ENCODE results near the gene LRRC49. TPM values are rescaled to one million over a fixed set of nuclear protein-coding genes. Genes with fewer than 3 reads are reported as not detected.
A peak's percentile ranks its signal among the peaks of the same experiment; 100 is the strongest.

Gene LRRC49
- total and polyA plus RNA-seq, 2 of the 4 experiments (the other 2 are of a cell fraction) = 8.6 to 16.8 TPM

GRCh38 chr15:70892912-70893560, 410 bp downstream of the LRRC49 start:
- intact Hi-C loops (cut with micrococcal nuclease) = loop anchor here (1.0 to 10.0 kb wide), 6 partner anchors 66 to 912 kb away; no protein-coding TSS in a partner anchor
- TF ChIP-seq FOS (IDR thresholded peaks at IDR 0.05; ENCODE audit: low read depth, low read length) = no peak
- TF ChIP-seq NFE2L2 (IDR thresholded peaks at IDR 0.05; ENCODE audit: low read depth, low read length) = no peak
- TF ChIP-seq MXI1 (IDR thresholded peaks at IDR 0.05; ENCODE audit: borderline replicate concordance, low read depth, low read length) = no peak
- no peak for TF ChIP-seq CHD1 (IDR thresholded peaks at IDR 0.05; ENCODE audit: low read depth, low read length)
- peak; percentile 82 for TF ChIP-seq RAD21 (IDR thresholded peaks at IDR 0.05; ENCODE audit: low read length)
- TF ChIP-seq, protein P1, sequence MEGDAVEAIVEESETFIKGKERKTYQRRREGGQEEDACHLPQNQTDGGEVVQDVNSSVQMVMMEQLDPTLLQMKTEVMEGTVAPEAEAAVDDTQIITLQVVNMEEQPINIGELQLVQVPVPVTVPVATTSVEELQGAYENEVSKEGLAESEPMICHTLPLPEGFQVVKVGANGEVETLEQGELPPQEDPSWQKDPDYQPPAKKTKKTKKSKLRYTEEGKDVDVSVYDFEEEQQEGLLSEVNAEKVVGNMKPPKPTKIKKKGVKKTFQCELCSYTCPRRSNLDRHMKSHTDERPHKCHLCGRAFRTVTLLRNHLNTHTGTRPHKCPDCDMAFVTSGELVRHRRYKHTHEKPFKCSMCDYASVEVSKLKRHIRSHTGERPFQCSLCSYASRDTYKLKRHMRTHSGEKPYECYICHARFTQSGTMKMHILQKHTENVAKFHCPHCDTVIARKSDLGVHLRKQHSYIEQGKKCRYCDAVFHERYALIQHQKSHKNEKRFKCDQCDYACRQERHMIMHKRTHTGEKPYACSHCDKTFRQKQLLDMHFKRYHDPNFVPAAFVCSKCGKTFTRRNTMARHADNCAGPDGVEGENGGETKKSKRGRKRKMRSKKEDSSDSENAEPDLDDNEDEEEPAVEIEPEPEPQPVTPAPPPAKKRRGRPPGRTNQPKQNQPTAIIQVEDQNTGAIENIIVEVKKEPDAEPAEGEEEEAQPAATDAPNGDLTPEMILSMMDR (conservative IDR thresholded peaks at IDR 0.05; ENCODE audit: low read depth, low read length) = peak; percentile 77
- no peak for TF ChIP-seq RFX5 (IDR thresholded peaks at IDR 0.05; ENCODE audit: low read depth, low read length)
- TF ChIP-seq ELK1 (IDR thresholded peaks at IDR 0.05; ENCODE audit: borderline replicate concordance, low read depth, low read length) = no peak
- TF ChIP-seq POLR2A (IDR thresholded peaks at IDR 0.05; ENCODE audit: low read depth, low read length) = no peak
- TF ChIP-seq BHLHE40 (IDR thresholded peaks at IDR 0.05; ENCODE audit: low read depth, low read length) = no peak
- TF ChIP-seq MAFK (IDR thresholded peaks at IDR 0.05; ENCODE audit: low read depth, low read length) = no peak
- TF ChIP-seq MAZ (IDR thresholded peaks at IDR 0.05; ENCODE audit: borderline replicate concordance, low read depth, low read length) = no peak
- no peak for TF ChIP-seq CEBPB (IDR thresholded peaks at IDR 0.05; ENCODE audit: low read depth, low read length)
- no peak for TF ChIP-seq USF2 (IDR thresholded peaks at IDR 0.05; ENCODE audit: low read depth, low read length)

More at GRCh38 chr15:70892912-70893560, 410 bp downstream of the LRRC49 start:
- in situ Hi-C loops (cut with MboI; ENCODE audit: low sequenced_read_pairs) (loop anchor here (10.0 kb wide), 1 partner anchor 212 kb away; no protein-coding TSS in a partner anchor), dilution Hi-C loops (cut with HindIII; ENCODE audit: low sequenced_read_pairs, unreplicated experiment) (no loop called here)
- H3K4me3 ChIP-seq (ENCODE audit: insufficient read depth, low read depth, low read length) = peak overlapping the region; percentile 66
- peak overlapping the region; percentile 74 for H2BK120ac ChIP-seq (ENCODE audit: low read depth, low read length)
- H2AK9ac ChIP-seq (replicated peaks; ENCODE audit: low read depth, low read length, poor library complexity) = peak overlapping the region; percentile 60
- ATAC-seq (ENCODE audit: low read depth) (peak; percentile 72), DNase-seq (peak; percentile 79)
- H4K8ac ChIP-seq (ENCODE audit: low read depth in 2 of 2, low read length in 2 of 2) = peak overlapping the region; percentile 18 to 88
- H2AK5ac ChIP-seq (ENCODE audit: low read depth, low read length) = no peak overlapping the region
- peaks cover 6% of the 10 kb centered on the region; the same call in 1 of the 2 replicates for H3K4me1 ChIP-seq (ENCODE audit: control insufficient read depth, insufficient read depth, low read length)
- H4K5ac ChIP-seq (ENCODE audit: low read depth, low read length) = peak overlapping the region; percentile 62
- H3K14ac ChIP-seq (replicated peaks; ENCODE audit: low read depth, low read length) = peak overlapping the region; percentile 74
- peak overlapping the region; percentile 17; the same call in 2 of the 3 replicates for H2BK15ac ChIP-seq (ENCODE audit: low read depth, low read length)
- H3K79me1 ChIP-seq (ENCODE audit: low read depth in 1 of 2, low read length in 2 of 2) = peaks cover 13 to 20% of the 10 kb centered on the region in 2 experiments
- H3K23ac ChIP-seq (ENCODE audit: low read depth, low read length) = 0 out of 2 replicates have a peak overlapping the region, but pooled peaks have one; percentile 41
- WGBS, 2 experiments (ENCODE audit: extremely low coverage in 2 of 2, insufficient read length in 1 of 2) = no CpG with 5 or more reads among the region's 10 CpGs
- H4K20me1 ChIP-seq (ENCODE audit: insufficient read depth, low read length) = no peaks in the 10 kb centered on the region; the same call in 1 of the 2 replicates
- peak overlapping the region; percentile 64 for H3K27ac ChIP-seq (ENCODE audit: insufficient read depth, low read length)
- H3K4ac ChIP-seq (ENCODE audit: low read depth, low read length) = peak overlapping the region; percentile 57
- H4K91ac ChIP-seq (ENCODE audit: insufficient read depth, low read depth, low read length) = peak overlapping the region; percentile 33; the same call in 1 of the 2 replicates
- no peaks in the 10 kb centered on the region; the same call in 1 of the 2 replicates for H3K36me3 ChIP-seq (ENCODE audit: control insufficient read depth, insufficient read depth, low read length)
- peak overlapping the region; percentile 79 for H3K4me2 ChIP-seq (ENCODE audit: low read depth, low read length)
- peak overlapping the region; percentile 46; the same call in 1 of the 2 replicates for H3K18ac ChIP-seq (ENCODE audit: low read depth, low read length)
- ChIA-PET POLR2A (ENCODE audit: unreplicated experiment) (no interaction called here), CTCF (interaction anchor here (0.6 to 1.6 kb wide), 6 partner anchors 13 to 1149 kb away, joined by 3 to 5 read pairs (median 3); no protein-coding TSS in a partner anchor)
- H3K9ac ChIP-seq (ENCODE audit: low read depth, low read length) = peak overlapping the region; percentile 52
- H3K9me1 ChIP-seq (ENCODE audit: insufficient read depth, low read length) = no peaks in the 10 kb centered on the region
- H2AFZ ChIP-seq (replicated peaks; ENCODE audit: low read length, poor library complexity) = peak overlapping the region; percentile 94
- no peaks in the 10 kb centered on the region for H3K9me3 ChIP-seq (ENCODE audit: control insufficient read depth, insufficient read depth, low read length)
- H3K56ac ChIP-seq (ENCODE audit: extremely low read depth, insufficient read depth, low read length) = peak overlapping the region; percentile 7; the same call in 1 of the 2 replicates
- H3K27me3 ChIP-seq (ENCODE audit: control insufficient read depth, insufficient read depth, low read length) = no peaks in the 10 kb centered on the region
- peak overlapping the region; percentile 69 for H2BK5ac ChIP-seq (ENCODE audit: low read depth, low read length, poor library complexity, severe bottlenecking)
- H2BK20ac ChIP-seq (ENCODE audit: low read depth, low read length) = 0 out of 2 replicates have a peak overlapping the region, but pooled peaks have one; percentile 15
- no TSS peak for BruUV-seq (replicated peaks)

Measured in IMR-90 (cell line).